Activated CD8-positive, alpha-beta T cell treated with anti-CD3 and anti-CD28 coated beads for 36 hours (primary cell): ENCODE measurements around the gene KCNH4. TPM values are rescaled to one million over a fixed set of nuclear protein-coding genes. Genes with fewer than 3 reads are reported as not detected.

Experiments
- ATAC-seq: fragments of 200-7000 bp; cut with Tn5 transposase; one replicate; pipeline ENCODE4 v1.10.0; 2021; ENCODE audit warnings: mild to moderate bottlenecking, moderate library complexity
- CTCF ChIA-PET: fragments of 350-600 bp; sonication (Branson Sonifier 250); formaldehyde crosslinking; loops from one replicate; lab custom pipeline; 2021; ENCODE audit warnings: antibody characterized with exemption; lab: Charles Lee
- POLR2A ChIA-PET: fragments of 350-600 bp; sonication (Branson Sonifier 250); formaldehyde crosslinking; loops from one replicate; lab custom pipeline; 2021; ENCODE audit warnings: antibody characterized with exemption; lab: Charles Lee
- DNase-seq: peaks from one replicate; pipeline ENCODE4 v3.0.0-alpha.2; 2020
- H3K27ac Mint-ChIP-seq: one replicate; pipeline ENCODE4 v1.8.0; 2021; ENCODE audit warnings: mild to moderate bottlenecking, mixed read lengths
- H3K27me3 Mint-ChIP-seq: one replicate; pipeline ENCODE4 v1.8.0; 2021; ENCODE audit warnings: mixed read lengths
- H3K36me3 Mint-ChIP-seq: one replicate; pipeline ENCODE4 v1.8.0; 2021; ENCODE audit warnings: low read depth, mixed read lengths
- H3K4me1 Mint-ChIP-seq: one replicate; pipeline ENCODE4 v1.8.0; 2021; ENCODE audit warnings: low read depth, mixed read lengths
- H3K4me3 Mint-ChIP-seq: one replicate; pipeline ENCODE4 v1.8.0; 2021; ENCODE audit warnings: mild to moderate bottlenecking, moderate library complexity, mixed read lengths
- H3K9me3 Mint-ChIP-seq: one replicate; pipeline ENCODE4 v1.8.0; 2021; ENCODE audit warnings: mixed read lengths
- CTCF ChIP-seq: fragments of 200-600 bp; IDR thresholded peaks from one replicate; pipeline ENCODE4 v1.8.0; 2022; ENCODE audit warnings: antibody characterized with exemption, mild to moderate bottlenecking
- intact Hi-C: fragments of 100-400 bp; cut with micrococcal nuclease; formaldehyde crosslinking; loops from one replicate; pipeline ENCODE4 v1.10.0; 2022
- total RNA-seq, 2 experiments: library from RNA; stranded (reverse); gene quantifications; one replicate each; pipeline ENCODE4 v1.2.3, GENCODE V29; 2021

Gene KCNH4
- total RNA-seq, 2 experiments from 2014 or later: 0.38 to 0.43 TPM

GRCh38 chr17:42179335-42179734 is 1.6 kb downstream of the KCNH4 start:
- peak; percentile 20 for DNase-seq
- H3K27me3 Mint-ChIP-seq: peaks cover 21% of the 10 kb centered on the region
- CTCF ChIA-PET: interaction anchor here (0.6 to 4.9 kb wide), 6 partner anchors 16 to 227 kb away, joined by 3 to 28 read pairs (median 4); partner anchors contain the start of genes DHX58 and KAT2A
- intact Hi-C loops: no loop called here
- no peak for ATAC-seq
- H3K4me3 Mint-ChIP-seq: no peak overlapping the region
- no peaks in the 10 kb centered on the region for H3K36me3 Mint-ChIP-seq
- no peaks in the 10 kb centered on the region for H3K9me3 Mint-ChIP-seq
- no peak overlapping the region for H3K27ac Mint-ChIP-seq
- H3K4me1 Mint-ChIP-seq: peaks cover 35% of the 10 kb centered on the region
- POLR2A ChIA-PET: interaction anchor here (2.3 to 2.5 kb wide), 2 partner anchors 11 to 16 kb away, joined by 6 to 7 read pairs; no protein-coding TSS in a partner anchor
- no peak for TF ChIP-seq CTCF

- ATAC-seq (peak; percentile 19), DNase-seq (peak; percentile 54)
- Mint-ChIP-seq H3K9me3 (no peaks in the 10 kb centered on the region), H3K27me3 (peaks cover 21% of the 10 kb centered on the region), H3K4me3 (no peak overlapping the region), H3K27ac (no peak overlapping the region), H3K36me3 (no peaks in the 10 kb centered on the region), H3K4me1 (peaks cover 32% of the 10 kb centered on the region)
- ChIA-PET POLR2A (interaction anchor here (2.5 kb wide), 1 partner anchor 11 kb away, joined by 7 read pairs; no protein-coding TSS in a partner anchor), CTCF (interaction anchor here (1.0 to 4.9 kb wide), 4 partner anchors 15 to 159 kb away, joined by 4 to 28 read pairs (median 14); partner anchors contain the start of genes KAT2A and NKIRAS2)
- intact Hi-C loops: no loop called here
- no peak for TF ChIP-seq CTCF
Measured at GRCh38 chr17:42178817-42179216, 2.1 kb downstream of the KCNH4 start.

- Mint-ChIP-seq H3K27me3 (peaks cover 21% of the 10 kb centered on the region), H3K4me3 (no peak overlapping the region), H3K27ac (no peak overlapping the region), H3K4me1 (peaks cover 23% of the 10 kb centered on the region), H3K9me3 (no peaks in the 10 kb centered on the region), H3K36me3 (no peaks in the 10 kb centered on the region)
- no peak for TF ChIP-seq CTCF
- DNase-seq (no peak), ATAC-seq (no peak)
- intact Hi-C loops: no loop called here
- CTCF ChIA-PET: interaction anchor here (1.0 to 4.9 kb wide), 3 partner anchors 16 to 158 kb away, joined by 4 to 28 read pairs (median 4); partner anchors contain the start of genes KAT2A and NKIRAS2
- POLR2A ChIA-PET: interaction anchor here (2.5 kb wide), 1 partner anchor 9 kb away, joined by 7 read pairs; no protein-coding TSS in a partner anchor
Measured at GRCh38 chr17:42177684-42178083, 3.3 kb downstream of the KCNH4 start.

- ATAC-seq (no peak), DNase-seq (no peak)
- CTCF ChIA-PET: interaction anchor here (1.5 kb wide), 1 partner anchor 11 kb away, joined by 4 read pairs; no protein-coding TSS in a partner anchor
- intact Hi-C loops: no loop called here
- POLR2A ChIA-PET: no interaction called here
- H3K9me3 Mint-ChIP-seq: no peaks in the 10 kb centered on the region
- H3K27me3 Mint-ChIP-seq: peaks cover under 1% of the 10 kb centered on the region
- H3K36me3 Mint-ChIP-seq: no peaks in the 10 kb centered on the region
- peaks cover 6% of the 10 kb centered on the region for H3K4me1 Mint-ChIP-seq
- TF ChIP-seq CTCF: no peak
- H3K27ac Mint-ChIP-seq: no peak overlapping the region
- H3K4me3 Mint-ChIP-seq: no peak overlapping the region
Measured at GRCh38 chr17:42174126-42174783, 6.7 kb downstream of the KCNH4 start.

- TF ChIP-seq CTCF: no peak
- H3K36me3 Mint-ChIP-seq: no peaks in the 10 kb centered on the region
- ChIA-PET POLR2A (no interaction called here), CTCF (no interaction called here)
- H3K27ac Mint-ChIP-seq: no peak overlapping the region
- H3K9me3 Mint-ChIP-seq: no peaks in the 10 kb centered on the region
- no peak for ATAC-seq
- H3K4me3 Mint-ChIP-seq: no peak overlapping the region
- intact Hi-C loops: no loop called here
- no peaks in the 10 kb centered on the region for H3K4me1 Mint-ChIP-seq
- no peaks in the 10 kb centered on the region for H3K27me3 Mint-ChIP-seq
- DNase-seq: no peak
Measured at GRCh38 chr17:42171831-42172230, 9.1 kb downstream of the KCNH4 start.
